Measurements from ENCODE around the gene DSG2. TPM values are rescaled to one million over a fixed set of nuclear protein-coding genes. Genes with fewer than 3 reads are reported as not detected.
A peak's percentile ranks its signal among the peaks of the same experiment; 100 is the strongest.

DSG2 gene
- total and polyA plus RNA-seq, 2 experiments from 2014 or later = 67.7 to 105 TPM

DNA sequence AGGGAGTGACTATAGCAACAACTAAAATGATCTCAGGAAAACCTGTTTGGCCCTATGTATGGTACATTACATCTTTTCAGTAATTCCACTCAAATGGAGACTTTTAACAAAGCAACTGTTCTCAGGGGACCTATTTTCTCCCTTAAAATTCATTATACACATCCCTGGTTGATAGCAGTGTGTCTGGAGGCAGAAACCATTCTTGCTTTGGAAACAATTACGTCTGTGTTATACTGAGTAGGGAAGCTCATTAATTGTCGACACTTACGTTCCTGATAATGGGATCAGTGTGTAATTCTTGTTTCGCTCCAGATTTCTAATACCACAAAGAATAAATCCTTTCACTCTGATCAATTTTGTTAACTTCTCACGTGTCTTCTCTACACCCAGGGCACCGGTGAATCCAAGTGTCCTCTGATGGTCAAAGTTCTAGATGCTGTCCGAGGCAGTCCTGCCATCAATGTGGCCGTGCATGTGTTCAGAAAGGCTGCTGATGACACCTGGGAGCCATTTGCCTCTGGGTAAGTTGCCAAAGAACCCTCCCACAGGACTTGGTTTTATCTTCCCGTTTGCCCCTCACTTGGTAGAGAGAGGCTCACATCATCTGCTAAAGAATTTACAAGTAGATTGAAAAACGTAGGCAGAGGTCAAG is 94.7 kb downstream of the DSG2 start:
- Histone ChIP-seq H3K27me3 (no peaks in the 10 kb centered on the region), H3K4me3 (no peak overlapping the region), H3K27ac (peak overlapping the region; percentile 17), H3K4me1 (ENCODE audit: insufficient read depth) (peaks cover 23% of the 10 kb centered on the region), H3K4me2 (peak overlapping the region; percentile 65), H2AFZ (no peak overlapping the region), H3K9me3 (ENCODE audit: low read depth) (no peaks in the 10 kb centered on the region), H3K9me2 (replicated peaks; ENCODE audit: insufficient read depth) (no peaks in the 10 kb centered on the region), H3K79me2 (no peaks in the 10 kb centered on the region), H4K20me1 (ENCODE audit: insufficient read depth, poor library complexity, severe bottlenecking) (no peaks in the 10 kb centered on the region), H3K36me3 (replicated peaks; ENCODE audit: insufficient read depth, low read depth) (peaks cover 3% of the 10 kb centered on the region)
- DNase-seq (ENCODE audit: low spot score) = no peak
- 82% methylated on average over 10 of the region's 10 CpGs for WGBS (ENCODE audit: low lambda C conversion rate, missing lambda C conversion rate)
- no peak for TF ChIP-seq CTCF (IDR thresholded peaks at IDR 0.05; ENCODE audit: poor library complexity)

GRCh38 chr18:31595121-31595771 is 97.3 kb downstream of the DSG2 start:
- H3K4me3 ChIP-seq = no peak overlapping the region
- H2AFZ ChIP-seq = no peak overlapping the region

DNA sequence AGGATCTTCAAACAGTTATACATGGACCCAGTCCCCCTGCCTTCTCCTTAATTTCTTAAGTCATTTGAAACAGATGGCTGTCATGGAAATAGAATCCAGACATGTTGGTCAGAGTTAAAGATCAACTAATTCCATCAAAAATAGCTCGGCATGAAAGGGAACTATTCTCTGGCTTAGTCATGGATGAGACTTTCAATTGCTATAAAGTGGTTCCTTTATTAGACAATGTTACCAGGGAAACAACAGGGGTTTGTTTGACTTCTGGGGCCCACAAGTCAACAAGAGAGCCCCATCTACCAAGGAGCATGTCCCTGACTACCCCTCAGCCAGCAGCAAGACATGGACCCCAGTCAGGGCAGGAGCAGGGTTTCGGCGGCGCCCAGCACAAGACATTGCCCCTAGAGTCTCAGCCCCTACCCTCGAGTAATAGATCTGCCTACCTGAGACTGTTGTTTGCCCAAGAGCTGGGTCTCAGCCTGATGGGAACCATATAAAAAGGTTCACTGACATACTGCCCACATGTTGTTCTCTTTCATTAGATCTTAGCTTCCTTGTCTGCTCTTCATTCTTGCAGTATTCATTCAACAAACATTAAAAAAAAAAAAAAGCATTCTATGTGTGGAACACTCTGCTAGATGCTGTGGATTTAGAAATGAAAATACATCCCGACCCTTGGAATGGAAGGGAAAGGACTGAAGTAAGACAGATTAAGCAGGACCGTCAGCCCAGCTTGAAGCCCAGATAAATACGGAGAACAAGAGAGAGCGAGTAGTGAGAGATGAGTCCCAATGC is 98.3 kb downstream of the DSG2 start:
- 83% methylated on average over 9 of the region's 9 CpGs for WGBS (ENCODE audit: low lambda C conversion rate, missing lambda C conversion rate)
- H3K9me3 ChIP-seq (ENCODE audit: low read depth) = no peaks in the 10 kb centered on the region
- no peaks in the 10 kb centered on the region for H3K27me3 ChIP-seq
- H3K79me2 ChIP-seq = no peaks in the 10 kb centered on the region
- TF ChIP-seq EZH2phosphoT487 (IDR thresholded peaks at IDR 0.05; ENCODE audit: low read depth, severe bottlenecking, unreplicated experiment) = no peak
- TF ChIP-seq CTCF (IDR thresholded peaks at IDR 0.05; ENCODE audit: poor library complexity) = no peak
- no peak for TF ChIP-seq EZH2 (IDR thresholded peaks at IDR 0.05; ENCODE audit: borderline replicate concordance)
- peak overlapping the region; percentile 65 for H3K4me2 ChIP-seq
- no peak for DNase-seq (ENCODE audit: low spot score)
- no peak overlapping the region for H2AFZ ChIP-seq
- no peaks in the 10 kb centered on the region for H4K20me1 ChIP-seq (ENCODE audit: insufficient read depth, poor library complexity, severe bottlenecking)
- H3K27ac ChIP-seq = peak overlapping the region; percentile 57
- H3K9me2 ChIP-seq (replicated peaks; ENCODE audit: insufficient read depth) = no peaks in the 10 kb centered on the region
- H3K4me1 ChIP-seq (ENCODE audit: insufficient read depth) = peaks cover 14% of the 10 kb centered on the region
- no peak overlapping the region for H3K4me3 ChIP-seq
- peaks cover 3% of the 10 kb centered on the region for H3K36me3 ChIP-seq (replicated peaks; ENCODE audit: insufficient read depth, low read depth)

More at GRCh38 chr18:31595121-31595771, 97.3 kb downstream of the DSG2 start:
- Histone ChIP-seq H3K27me3 (no peaks in the 10 kb centered on the region), H3K79me2 (no peaks in the 10 kb centered on the region), H3K4me2 (peak overlapping the region; percentile 65), H3K9me2 (replicated peaks; ENCODE audit: insufficient read depth) (no peaks in the 10 kb centered on the region), H3K4me1 (ENCODE audit: insufficient read depth) (peaks cover 14% of the 10 kb centered on the region), H3K36me3 (replicated peaks; ENCODE audit: insufficient read depth, low read depth) (peaks cover 3% of the 10 kb centered on the region), H3K27ac (peak overlapping the region; percentile 57), H3K9me3 (ENCODE audit: low read depth) (no peaks in the 10 kb centered on the region), H4K20me1 (ENCODE audit: insufficient read depth, poor library complexity, severe bottlenecking) (no peaks in the 10 kb centered on the region)
- WGBS (ENCODE audit: low lambda C conversion rate, missing lambda C conversion rate) = 73% methylated on average over 5 of the region's 5 CpGs
- TF ChIP-seq EZH2phosphoT487 (IDR thresholded peaks at IDR 0.05; ENCODE audit: low read depth, severe bottlenecking, unreplicated experiment) = no peak
- TF ChIP-seq CTCF (IDR thresholded peaks at IDR 0.05; ENCODE audit: poor library complexity) = no peak
- TF ChIP-seq EZH2 (IDR thresholded peaks at IDR 0.05; ENCODE audit: borderline replicate concordance) = no peak
- DNase-seq (ENCODE audit: low spot score) = no peak
